HG03066 (cell line): ENCODE measurements around the gene SLC4A9.

ENCODE experiments used
- ATAC-seq: cut with Tn5 transposase; IDR thresholded peaks from one replicate; pipeline ENCODE4 v1.9.1; 2021; ENCODE audit warnings: low read depth; ENCODE audit not compliant: unreplicated experiment

The SLC4A9 gene, protein sequence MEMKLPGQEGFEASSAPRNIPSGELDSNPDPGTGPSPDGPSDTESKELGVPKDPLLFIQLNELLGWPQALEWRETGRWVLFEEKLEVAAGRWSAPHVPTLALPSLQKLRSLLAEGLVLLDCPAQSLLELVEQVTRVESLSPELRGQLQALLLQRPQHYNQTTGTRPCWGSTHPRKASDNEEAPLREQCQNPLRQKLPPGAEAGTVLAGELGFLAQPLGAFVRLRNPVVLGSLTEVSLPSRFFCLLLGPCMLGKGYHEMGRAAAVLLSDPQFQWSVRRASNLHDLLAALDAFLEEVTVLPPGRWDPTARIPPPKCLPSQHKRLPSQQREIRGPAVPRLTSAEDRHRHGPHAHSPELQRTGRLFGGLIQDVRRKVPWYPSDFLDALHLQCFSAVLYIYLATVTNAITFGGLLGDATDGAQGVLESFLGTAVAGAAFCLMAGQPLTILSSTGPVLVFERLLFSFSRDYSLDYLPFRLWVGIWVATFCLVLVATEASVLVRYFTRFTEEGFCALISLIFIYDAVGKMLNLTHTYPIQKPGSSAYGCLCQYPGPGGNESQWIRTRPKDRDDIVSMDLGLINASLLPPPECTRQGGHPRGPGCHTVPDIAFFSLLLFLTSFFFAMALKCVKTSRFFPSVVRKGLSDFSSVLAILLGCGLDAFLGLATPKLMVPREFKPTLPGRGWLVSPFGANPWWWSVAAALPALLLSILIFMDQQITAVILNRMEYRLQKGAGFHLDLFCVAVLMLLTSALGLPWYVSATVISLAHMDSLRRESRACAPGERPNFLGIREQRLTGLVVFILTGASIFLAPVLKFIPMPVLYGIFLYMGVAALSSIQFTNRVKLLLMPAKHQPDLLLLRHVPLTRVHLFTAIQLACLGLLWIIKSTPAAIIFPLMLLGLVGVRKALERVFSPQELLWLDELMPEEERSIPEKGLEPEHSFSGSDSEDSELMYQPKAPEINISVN

DNA sequence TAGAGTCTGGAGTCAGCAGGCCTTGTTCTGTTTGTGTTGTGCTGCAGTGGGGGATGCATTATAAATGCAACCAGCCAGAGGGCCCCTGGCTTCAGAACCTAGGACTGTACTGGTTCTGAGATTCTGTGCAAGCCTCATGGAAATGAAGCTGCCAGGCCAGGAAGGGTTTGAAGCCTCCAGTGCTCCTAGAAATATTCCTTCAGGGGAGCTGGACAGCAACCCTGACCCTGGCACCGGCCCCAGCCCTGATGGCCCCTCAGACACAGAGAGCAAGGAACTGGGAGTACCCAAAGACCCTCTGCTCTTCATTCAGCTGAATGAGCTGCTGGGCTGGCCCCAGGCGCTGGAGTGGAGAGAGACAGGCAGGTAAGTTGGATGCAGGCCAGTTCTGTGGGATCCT, at the start of gene SLC4A9:
SLC4A9 (plus strand) TSS at position 94 of the 400 bp plus-strand sequence; CDS start at position 137, 43 bp downstream.
- ATAC-seq = no peak

DNA sequence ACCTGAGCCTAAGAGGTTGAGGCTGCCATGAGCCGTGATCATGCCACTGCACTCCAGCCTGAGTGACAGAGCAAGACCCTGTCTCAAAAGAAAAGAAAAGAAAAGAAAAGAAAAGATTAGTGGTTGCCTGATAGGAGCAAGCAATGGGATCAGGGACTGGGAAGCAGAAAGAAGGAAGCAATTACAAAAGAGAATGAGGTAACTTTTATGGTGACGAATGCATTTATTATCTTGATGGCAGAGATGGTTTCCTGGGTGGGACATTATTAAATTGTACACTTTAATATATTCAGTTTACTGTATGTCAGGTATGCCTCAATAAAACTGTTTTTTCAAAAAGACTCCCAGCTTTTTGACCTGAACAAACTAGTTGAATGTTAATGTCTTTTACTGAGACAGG, 49.6 kb upstream of the SLC4A9 start:
- ATAC-seq = no peak

DNA sequence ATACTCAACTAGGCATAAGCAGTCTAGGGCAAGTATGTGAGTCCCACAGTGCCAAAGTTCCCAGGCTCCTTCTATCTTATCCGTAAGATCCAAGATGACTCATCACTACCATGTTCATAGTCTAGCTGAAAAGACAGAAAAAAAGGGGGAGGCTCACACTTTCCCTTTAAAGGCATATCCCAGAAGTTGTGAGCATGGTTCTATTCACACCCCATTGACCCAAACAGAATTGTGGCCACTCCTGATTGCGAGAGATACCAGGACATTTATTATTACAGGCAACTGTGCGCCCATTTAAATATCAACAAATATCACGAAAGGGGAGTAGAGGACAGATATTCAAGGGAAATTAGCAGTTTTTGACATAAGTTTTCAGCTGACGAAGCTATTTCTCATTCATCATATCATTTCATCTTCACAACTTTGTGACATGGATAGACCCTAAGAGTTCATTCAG, 49.0 kb upstream of the SLC4A9 start:
- ATAC-seq = no peak

DNA sequence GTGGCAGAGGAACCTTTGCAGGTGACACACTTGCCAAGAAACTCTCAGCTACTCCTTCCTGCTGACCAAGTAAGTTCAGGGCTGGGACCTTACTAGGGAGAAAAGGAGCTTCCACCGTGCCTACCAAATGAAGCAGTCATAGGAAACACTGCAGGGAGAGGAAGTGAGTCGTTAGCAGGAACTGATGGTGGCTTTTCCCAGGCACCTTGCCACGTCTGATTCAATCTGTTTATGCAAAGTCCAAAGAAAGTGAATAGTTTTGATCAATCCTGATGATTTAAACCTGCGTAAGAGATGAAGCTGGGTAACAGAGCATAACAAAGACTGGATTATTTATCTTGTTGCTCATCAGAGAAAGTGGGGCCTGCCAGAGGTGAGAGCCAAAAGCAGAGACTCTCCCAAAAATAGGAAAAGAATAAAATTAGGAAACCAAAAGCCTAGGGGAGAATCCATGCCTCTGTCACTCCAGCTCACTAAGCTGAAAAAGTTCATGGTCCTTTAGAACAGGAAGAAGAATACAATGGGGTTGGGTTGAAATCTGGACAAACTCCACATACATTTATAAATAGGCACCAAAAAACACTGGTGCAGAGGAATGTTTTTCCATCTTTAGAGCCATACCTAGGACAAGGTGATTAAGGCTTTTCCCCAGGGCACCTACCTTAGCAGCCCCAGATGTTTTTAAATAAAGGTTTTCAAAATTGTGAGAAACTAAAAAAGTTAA, 47.8 kb upstream of the SLC4A9 start:
- ATAC-seq = no peak

DNA sequence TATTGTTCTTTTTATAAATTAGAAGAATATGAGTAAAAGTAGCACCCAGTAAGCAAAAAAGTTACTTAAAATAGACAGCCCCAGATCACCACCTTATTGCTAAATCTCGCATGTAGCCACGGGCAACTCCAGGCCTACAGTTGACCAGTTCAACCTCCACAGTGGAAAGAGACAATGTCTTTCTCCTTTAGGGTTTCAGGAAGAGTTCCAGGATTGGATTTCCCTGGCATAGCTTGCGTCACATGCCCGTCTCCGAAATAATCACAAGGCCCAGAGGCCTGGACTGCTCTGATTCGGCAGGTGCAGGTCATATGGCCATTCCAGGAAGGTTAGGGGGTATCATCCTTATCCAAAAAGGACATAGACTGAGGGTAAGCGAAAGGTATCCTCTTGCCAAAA, 47.2 kb upstream of the SLC4A9 start:
- ATAC-seq = no peak

DNA sequence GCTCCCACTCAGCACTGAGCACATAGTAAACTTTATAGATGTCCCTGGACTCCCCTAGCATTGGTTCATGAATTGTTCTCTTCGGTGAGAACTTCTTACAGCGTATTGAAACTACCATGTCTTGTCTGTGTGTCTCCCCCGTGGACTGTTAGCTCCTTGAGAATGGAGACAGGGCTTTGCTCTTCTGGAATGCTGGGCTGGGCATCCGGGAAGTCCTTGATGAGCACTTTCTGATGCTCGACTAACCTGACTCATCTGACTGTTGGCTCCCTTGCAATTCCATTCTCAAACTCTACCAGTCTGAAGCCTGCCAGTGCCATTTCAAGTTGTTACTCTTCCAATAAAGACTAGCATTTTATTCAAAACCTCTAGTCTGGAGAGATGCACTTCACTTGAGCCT, 42.1 kb upstream of the SLC4A9 start:
- ATAC-seq = no peak

DNA sequence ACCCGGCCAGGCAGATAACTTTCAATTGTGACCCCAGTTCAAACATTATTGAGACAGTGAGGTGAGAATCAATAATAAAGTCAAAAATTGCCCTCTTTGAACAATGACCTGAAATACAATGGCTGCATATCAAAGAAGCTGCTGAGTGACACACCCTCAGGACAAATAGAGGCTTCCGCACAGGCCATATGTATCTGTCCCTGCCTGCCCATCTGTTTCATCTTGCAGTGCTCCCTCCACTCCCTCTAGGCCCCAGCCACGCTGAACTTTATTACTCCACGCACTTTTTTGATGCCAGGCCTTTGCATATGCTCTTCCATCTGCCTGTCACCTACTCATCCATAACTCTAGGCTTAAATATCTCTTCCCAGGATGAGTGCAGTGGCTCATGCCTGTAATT, 41.2 kb upstream of the SLC4A9 start:
- ATAC-seq = no peak

DNA sequence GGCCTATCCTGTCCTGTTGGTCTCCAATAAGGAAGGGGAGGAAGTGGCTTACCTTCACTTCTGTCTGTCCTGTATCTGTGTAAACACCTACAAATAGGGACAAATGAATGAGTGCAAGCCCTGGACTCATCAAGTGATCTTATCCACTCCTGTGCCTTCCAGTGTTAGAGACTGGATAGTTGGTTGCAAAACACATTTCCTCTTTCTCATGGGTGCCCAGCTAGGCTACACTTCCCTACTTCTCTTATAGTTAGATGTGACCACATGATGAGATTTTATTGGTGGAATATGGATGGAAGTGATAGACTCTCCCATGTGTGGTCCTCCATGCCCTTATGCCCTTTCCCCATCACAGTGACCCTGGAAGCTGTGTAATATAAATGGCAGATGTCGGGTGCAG, 40.2 kb upstream of the SLC4A9 start:
- no peak for ATAC-seq

DNA sequence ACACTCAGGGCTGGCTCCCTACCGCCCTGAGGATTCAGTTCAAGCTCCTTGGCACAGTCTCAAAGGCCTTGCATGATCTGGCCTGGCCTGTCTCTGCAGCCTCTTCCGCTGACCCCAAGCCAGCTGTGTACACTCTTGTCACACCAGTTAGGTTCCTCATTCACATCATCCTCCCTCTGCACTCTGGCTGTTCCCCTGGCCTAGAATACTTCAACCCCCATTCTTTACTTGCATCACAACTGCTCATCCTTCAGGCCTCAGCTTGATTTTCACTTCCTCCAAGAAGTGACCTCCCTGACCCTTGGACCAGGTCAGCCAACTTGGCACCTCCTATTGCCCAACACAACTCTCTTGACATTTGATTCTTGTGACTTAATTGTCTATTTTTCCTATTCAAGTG, 38.2 kb upstream of the SLC4A9 start:
- ATAC-seq = peak; percentile 52

DNA sequence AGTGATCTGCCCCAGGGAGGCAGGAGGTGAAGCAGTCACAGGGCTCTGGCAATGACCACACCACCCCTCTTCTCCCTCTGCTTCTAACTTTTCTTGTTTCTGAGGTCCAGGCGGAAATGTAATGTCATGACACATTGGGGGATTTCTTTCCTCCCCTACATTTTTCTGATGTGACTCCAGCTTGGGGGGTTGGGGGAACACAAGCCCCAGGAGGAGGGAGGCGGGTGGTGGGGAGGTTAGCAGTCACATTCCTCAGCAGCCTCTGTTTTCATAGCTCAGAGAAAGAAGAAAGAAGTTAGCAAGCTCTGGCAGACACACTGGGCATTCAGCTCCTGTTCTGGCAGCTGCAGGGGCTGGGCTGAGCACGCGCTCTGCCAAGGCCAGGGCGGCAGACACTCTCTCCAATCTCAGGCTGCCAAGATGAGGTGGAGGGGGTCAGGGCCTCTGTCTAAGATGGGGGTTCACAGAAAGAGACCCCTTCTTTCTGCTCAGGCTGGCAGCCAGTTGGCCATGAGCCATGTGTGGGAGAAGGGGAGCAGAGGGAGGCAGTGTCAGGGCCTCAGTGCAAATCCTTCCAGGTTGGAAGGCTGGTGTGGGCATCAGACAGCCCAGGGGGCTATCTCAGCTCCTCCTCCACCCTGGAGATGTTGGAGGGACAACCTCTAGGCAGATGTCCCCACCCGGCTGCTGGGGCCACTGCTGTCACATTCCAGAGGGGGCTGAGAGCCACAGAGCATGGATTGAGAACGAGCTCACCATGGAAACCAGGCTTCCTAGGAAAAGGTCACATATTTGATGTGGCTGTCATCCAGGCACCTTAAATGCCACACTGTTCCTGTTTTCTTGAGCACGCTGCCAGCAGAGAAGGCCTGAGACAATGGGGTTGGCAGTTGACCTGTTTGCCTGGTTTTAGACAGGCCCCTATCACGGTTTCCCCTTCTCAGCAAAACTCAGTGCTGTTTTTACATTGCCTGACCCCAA, 37.0 kb upstream of the SLC4A9 start:
- ATAC-seq = no peak

DNA sequence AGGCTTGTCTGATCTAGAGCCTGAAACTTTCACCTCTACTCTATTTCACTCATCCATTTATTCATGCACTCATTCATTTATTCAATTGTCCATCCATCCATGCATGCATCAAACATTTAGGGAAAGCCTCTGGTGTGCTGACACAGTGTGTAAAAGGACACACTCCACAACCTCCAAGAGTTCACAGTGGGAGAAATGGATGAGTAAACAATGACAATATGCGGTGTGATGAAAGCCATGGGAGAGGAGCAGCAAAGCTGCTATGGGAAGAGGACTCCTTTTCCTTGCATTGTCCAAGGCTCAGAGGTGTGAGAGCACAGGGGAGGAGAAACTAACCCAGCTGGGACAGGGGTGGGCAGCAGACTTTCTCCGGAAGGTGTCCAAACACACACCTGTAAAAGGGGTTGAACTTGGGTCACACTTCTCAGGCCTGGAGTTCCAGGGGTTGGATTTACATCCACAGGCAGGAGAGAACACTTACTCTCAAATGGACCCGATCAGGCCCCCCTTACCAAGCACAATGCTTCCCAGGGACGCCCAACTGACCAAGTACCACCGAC, 35.9 kb upstream of the SLC4A9 start:
- no peak for ATAC-seq

DNA sequence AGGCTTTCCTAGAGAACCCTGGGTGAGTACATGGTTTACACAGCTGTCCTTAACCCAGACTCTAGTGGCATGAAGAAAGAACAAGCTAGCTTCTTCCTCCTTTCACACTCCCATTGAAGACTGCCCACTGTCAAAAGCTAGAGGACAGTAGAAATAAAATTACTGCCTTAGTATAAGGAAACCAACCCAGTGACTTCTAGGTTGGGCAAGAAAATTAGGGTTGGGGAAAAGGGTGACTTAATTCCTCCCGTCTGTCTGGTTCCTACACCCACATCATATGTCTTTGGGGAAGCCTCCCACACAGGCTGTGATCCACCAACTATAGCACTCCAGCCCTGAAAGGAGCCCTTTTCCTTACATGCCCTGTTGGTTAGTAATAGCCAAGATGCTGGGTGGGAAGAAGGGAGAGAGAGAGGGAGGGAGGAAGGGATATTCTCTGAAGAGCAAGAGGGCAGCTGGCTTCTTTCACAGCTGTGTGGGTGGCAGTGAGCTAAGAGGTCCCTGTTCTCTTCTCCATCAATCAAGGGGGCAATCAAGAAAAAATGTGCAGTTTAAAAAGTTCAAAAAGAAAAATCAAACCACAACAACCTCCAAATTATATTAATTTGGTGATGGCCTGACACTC, 35.3 kb upstream of the SLC4A9 start:
- ATAC-seq = no peak

DNA sequence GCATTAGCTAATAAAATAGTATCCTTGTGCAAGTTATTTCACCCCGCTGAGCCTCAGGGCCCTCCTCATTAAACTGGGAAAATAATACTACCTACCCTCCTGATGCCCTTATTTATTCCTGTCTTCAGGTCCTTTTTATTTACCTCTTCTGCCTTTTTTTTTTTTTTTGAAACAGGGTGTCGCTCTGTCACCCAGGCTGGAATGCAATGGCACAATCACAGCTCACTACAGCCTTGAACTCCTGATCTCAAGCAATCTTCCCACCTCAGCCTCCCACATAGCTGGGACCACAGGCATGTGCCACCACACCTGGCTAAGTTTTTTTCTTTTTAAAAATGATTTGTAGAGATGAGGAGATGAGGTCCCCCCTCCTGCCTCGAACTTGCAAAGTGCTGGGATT, 34.5 kb upstream of the SLC4A9 start:
- no peak for ATAC-seq

DNA sequence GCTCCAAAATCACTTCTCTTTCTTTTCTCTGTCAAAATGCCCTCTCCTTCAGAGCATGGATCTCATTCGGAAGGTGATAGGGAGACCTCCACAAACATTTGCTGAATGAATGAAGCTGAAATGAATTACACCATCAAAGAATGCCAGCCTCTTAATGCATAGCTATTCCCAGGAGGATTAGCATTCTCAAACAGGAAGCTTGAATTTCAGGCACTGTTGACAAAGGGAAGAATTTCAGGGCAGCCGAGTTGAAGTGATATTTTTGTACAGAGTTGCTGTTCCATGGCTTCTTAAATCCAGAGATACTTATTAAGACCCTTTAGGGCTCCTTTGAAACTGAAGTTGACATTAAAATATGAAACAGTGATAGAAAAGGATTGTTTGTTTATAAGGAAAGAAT, 32.4 kb upstream of the SLC4A9 start:
- no peak for ATAC-seq

DNA sequence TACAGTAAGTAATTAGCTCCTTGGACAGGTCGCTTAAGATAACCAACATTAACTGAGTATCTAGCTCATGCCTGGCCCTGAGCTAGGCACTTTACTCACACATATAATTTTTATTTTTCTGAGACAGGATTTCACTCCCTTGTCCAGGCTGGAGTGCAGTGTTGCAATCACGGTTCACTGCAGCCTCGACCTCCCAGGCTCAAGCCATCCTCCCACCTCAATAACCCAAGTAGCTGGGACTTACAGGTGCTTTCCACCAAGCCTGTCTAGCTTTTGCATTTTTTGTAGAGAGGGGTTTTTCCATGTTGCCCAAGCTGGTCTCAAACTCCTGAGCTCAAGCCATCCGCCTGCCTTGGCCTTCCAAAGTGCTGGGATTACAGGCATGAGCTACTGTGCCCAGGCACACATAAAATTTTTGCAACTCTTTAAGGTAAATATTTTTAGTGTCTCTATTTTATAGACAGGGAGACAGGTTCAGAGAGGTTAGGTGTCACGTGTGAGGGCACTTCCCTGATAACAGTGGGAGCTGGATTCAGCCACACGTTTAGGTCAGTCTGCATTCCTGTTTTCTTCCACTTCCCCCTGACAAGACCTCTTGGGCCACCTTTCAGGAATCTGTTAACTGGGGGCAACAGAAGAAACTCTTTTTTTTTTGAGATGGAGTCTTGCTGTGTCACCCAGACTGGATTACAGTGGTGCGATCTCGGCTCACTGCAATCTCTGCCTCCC, 31.8 kb upstream of the SLC4A9 start:
- ATAC-seq = no peak

DNA sequence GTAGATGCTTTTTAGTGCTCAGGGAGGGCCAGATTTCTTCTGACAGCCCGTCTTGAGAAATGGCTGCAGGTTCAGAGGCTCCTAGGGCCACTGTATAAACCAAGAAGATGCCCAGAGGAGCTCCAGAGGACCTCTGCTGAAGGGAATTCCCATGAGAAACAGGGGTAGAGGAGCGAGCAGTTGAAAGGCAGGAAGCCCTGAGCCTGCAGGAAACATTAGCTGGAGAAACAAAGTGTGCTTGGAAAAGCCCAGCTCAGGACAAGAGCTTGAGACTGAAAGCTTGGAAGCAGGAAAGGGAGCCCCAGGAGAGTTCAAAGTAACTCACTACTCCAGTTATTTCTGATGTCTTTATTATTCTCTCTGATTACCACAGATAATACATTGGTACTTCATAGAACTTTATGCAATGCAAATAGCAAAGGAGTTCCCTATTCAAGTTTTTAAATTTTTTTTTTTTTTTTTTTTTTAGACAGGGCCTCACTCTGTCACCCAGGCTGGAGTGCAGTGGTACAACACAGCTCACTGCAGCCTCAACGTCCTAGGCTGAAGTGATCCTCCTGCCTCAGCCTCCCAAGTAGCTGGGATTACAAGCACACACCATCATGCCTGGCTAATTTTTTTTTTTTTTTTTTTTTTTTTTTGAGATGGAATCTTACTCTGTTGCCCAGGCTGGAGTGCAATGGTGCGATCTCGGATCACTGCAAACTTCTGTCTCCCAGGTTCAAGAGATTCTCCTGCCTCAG, 30.1 kb upstream of the SLC4A9 start:
- ATAC-seq = no peak

DNA sequence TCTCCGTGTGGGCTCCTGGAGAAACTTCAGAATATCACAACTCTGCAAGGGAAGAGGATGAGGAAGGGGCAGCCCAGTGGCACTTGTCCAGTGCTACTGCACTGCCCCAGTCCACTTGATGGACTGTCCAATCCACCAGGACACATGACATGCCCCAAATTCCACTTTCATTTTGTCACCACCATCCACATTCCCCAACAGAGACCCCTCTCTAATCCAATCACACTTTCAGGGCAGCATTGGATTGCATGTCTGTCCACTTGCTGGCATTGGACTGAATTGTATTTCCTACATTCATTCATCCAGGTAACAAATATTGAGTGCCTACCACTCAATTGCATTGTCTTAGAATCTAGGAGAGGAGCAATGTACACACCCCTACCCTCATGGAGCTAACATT, 28.4 kb upstream of the SLC4A9 start:
- no peak for ATAC-seq

DNA sequence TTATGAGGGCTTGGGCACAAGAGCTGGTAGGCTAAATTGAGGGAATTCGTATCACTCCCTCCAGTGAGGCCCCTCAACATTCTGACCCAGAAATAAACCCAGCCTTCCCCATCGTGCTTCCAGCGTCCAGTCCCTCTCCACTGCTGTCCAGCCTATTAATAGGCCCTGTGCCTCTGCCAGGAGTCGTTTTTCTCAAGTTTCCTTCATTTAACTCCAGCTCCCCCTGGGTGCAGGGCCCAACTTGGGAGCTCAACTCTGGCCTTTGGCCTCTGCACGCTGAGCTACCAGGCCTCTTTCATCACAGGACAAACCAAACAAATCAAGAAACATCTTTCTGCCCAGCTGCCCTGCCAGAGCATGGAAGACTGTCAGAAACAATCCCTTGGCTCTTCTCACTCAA, 23.6 kb upstream of the SLC4A9 start:
- no peak for ATAC-seq
